ENCODE results near the gene YAE1. TPM values are rescaled to one million over a fixed set of nuclear protein-coding genes. Genes with fewer than 3 reads are reported as not detected.
A peak's percentile ranks its signal among the peaks of the same experiment; 100 is the strongest.

The YAE1 gene
- total and polyA plus RNA-seq, 2 of the 13 experiments (the other 11 are each of a cell fraction or from before 2014, with no cell fraction given), result 18.7 to 28.3 TPM

DNA sequence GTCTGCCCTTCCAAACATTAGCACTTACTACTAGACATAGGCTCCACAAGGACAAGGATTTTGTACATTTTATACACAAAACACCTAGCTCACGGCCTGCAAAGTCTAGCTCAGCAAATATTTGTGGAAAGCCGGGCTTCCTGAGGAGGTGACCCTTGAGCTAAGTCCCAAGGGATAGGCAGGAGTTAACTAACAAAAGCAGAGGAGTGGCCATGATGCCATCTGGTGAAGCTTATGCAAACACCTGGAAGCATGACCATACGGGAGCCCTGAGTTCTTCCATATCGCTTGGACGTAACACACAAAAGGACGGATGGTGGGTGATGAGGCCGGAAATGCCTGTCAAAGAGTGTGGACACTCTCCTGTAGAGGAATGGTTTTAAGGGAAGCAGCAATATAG lies 25.9 kb upstream of the YAE1 start (continued):
- TF ChIP-seq CTCF (CRISPR knock-in tag; IDR thresholded peaks at IDR 0.05), result 0 out of 2 replicates have a peak, but pooled peaks have one; percentile 13
- TF ChIP-seq, protein P1, sequence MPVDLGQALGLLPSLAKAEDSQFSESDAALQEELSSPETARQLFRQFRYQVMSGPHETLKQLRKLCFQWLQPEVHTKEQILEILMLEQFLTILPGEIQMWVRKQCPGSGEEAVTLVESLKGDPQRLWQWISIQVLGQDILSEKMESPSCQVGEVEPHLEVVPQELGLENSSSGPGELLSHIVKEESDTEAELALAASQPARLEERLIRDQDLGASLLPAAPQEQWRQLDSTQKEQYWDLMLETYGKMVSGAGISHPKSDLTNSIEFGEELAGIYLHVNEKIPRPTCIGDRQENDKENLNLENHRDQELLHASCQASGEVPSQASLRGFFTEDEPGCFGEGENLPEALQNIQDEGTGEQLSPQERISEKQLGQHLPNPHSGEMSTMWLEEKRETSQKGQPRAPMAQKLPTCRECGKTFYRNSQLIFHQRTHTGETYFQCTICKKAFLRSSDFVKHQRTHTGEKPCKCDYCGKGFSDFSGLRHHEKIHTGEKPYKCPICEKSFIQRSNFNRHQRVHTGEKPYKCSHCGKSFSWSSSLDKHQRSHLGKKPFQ (CRISPR knock-in tag; IDR thresholded peaks at IDR 0.05; ENCODE audit: insufficient replicate concordance), result no peak
- 0 out of 2 replicates have a peak, but pooled peaks have one; percentile 33 for TF ChIP-seq ZHX1 (CRISPR knock-in tag; IDR thresholded peaks at IDR 0.05; ENCODE audit: low read depth)
- TF ChIP-seq CREM (IDR thresholded peaks at IDR 0.05), result peak; percentile 51; the same call in 1 of the 2 replicates
- TF ChIP-seq CREM (CRISPR knock-in tag; IDR thresholded peaks at IDR 0.05), result no peak
- TF ChIP-seq MAFF (IDR thresholded peaks at IDR 0.05; ENCODE audit: low read depth, low read length), result peak; percentile 56
- TF ChIP-seq TOPORS (CRISPR knock-in tag; IDR thresholded peaks at IDR 0.05), result no peak
- TF ChIP-seq KDM6A (CRISPR knock-in tag; IDR thresholded peaks at IDR 0.05; ENCODE audit: low read depth), result peak; percentile 43; the same call in 1 of the 2 replicates
- no peak for TF ChIP-seq ZIK1 (CRISPR knock-in tag; IDR thresholded peaks at IDR 0.05; ENCODE audit: borderline replicate concordance, low read depth)
- TF ChIP-seq ZNF136 (CRISPR knock-in tag; IDR thresholded peaks at IDR 0.05; ENCODE audit: low read depth), result no peak
- no peak for TF ChIP-seq TRIM24 (CRISPR knock-in tag; IDR thresholded peaks at IDR 0.05)
- TF ChIP-seq RORA (CRISPR knock-in tag; IDR thresholded peaks at IDR 0.05), result no peak
- TF ChIP-seq, protein P2, sequence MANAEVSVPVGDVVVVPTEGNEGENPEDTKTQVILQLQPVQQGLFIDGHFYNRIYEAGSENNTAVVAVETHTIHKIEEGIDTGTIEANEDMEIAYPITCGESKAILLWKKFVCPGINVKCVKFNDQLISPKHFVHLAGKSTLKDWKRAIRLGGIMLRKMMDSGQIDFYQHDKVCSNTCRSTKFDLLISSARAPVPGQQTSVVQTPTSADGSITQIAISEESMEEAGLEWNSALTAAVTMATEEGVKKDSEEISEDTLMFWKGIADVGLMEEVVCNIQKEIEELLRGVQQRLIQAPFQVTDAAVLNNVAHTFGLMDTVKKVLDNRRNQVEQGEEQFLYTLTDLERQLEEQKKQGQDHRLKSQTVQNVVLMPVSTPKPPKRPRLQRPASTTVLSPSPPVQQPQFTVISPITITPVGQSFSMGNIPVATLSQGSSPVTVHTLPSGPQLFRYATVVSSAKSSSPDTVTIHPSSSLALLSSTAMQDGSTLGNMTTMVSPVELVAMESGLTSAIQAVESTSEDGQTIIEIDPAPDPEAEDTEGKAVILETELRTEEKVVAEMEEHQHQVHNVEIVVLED (CRISPR knock-in tag; IDR thresholded peaks at IDR 0.05; ENCODE audit: borderline replicate concordance), result no peak
- peak; percentile 72; the same call in 1 of the 2 replicates for TF ChIP-seq HNF4G (IDR thresholded peaks at IDR 0.05; ENCODE audit: borderline replicate concordance, low read depth, low read length)
- no peak; the same call in 1 of the 2 replicates for TF ChIP-seq HNF4G (CRISPR knock-in tag; IDR thresholded peaks at IDR 0.05; ENCODE audit: borderline replicate concordance, low read depth)
- TF ChIP-seq ZBTB21 (CRISPR knock-in tag; IDR thresholded peaks at IDR 0.05), result no peak
- TF ChIP-seq MAX (IDR thresholded peaks at IDR 0.05), result peak; percentile 29; the same call in 1 of the 2 replicates
- no peak for TF ChIP-seq LCORL (IDR thresholded peaks at IDR 0.05)
- peak; percentile 45; the same call in 1 of the 2 replicates for TF ChIP-seq LCORL (CRISPR knock-in tag; IDR thresholded peaks at IDR 0.05)
- TF ChIP-seq ZEB1 (IDR thresholded peaks at IDR 0.05; ENCODE audit: insufficient replicate concordance, low read depth), result peak; percentile 62
- no peak for TF ChIP-seq ZNF572 (CRISPR knock-in tag; IDR thresholded peaks at IDR 0.05)
- 0 out of 2 replicates have a peak, but pooled peaks have one; percentile 41 for TF ChIP-seq MIER2 (CRISPR knock-in tag; IDR thresholded peaks at IDR 0.05)
- no peak for TF ChIP-seq CREB1 (IDR thresholded peaks at IDR 0.05)
- peak; percentile 26; the same call in 1 of the 2 replicates for TF ChIP-seq CREB1 (CRISPR knock-in tag; IDR thresholded peaks at IDR 0.05)

Measured in HepG2 (cell line).